ENCODE data around the gene EWSR1. TPM values are rescaled to one million over a fixed set of nuclear protein-coding genes. Genes with fewer than 3 reads are reported as not detected.

EWSR1 gene
- total and polyA plus RNA-seq, 7 donors: 78.5 to 230 (median 152) TPM

DNA sequence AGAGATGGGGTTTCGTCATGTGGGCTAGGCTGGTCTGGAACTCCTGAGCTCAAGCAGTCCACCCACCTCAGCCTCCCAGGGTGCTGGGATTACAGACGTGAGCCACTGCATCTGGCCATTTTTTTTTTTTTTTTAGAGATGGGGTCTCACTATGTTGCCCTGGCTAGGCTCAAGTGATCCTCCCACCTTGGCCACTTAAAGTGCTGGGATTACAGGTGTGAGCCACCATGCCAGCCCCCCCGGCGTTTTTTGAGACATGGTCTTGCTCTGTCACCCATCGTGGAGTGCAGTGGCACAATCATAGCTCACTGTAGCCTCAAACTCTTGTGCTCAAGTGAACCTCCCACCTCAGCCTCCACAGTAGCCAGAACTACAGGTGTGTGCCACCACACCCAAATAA is 16.8 kb upstream of the EWSR1 start:
- WGBS, 3 donors: 93 to 97% (median 93%) methylated on average over 5 of the region's 5 CpGs

DNA sequence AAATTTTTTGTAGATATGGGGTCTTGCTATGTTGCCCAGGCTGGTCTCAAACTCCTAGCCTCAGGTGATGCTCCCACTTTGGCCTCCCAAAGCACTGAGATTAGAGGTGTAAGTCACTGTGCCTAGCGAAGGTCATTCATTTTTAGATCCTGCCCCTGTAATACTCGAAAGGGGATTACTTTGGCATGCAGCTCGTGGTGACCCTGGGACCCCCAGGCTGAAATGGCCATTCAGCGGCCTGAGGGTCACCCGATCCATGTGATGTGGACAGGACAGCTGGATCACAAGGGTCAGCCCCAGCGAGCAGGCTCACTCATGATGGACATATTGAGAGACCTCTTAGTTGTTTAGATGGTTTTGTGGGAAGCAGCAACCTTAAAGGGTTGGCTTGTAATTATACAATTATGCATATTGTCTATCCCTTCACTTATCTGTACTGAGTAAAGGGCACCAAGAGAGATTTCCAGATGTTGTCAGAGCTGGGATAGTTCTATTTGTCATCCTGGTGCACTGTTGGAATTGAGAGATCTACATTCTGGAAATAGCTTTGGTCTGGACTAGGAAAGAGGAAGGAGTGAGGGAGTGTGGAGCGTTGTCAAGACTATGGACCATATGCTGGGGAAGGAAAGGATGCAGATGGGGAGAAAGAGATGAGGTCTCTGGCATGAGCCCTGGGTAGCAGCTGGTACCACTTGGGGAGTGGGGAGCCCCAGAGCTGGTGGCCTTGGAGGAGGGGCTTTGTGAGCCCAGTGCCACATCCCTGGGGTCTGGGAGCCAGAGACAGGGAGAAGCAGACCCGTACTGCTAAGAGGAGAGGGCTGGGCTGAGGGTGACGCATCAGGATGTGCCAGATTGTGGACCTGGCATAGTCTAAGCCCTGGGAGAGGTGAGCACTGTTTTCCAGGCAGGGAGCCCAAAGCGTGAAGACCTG is 15.8 kb upstream of the EWSR1 start:
- H3K36me3 ChIP-seq (ENCODE audit: insufficient read depth in 1 of 2, low read depth in 1 of 2): no peaks in the 10 kb centered on the region
- H3K27ac ChIP-seq: no peak overlapping the region
- no peak for DNase-seq
- 88 to 93% (median 90%) methylated on average over 10 of the region's 10 CpGs for WGBS, 3 donors
- H3K27me3 ChIP-seq (ENCODE audit: insufficient read depth in 3 of 3, low read length in 2 of 3): no peaks in the 10 kb centered on the region
- H3K4me3 ChIP-seq: no peak overlapping the region
- TF ChIP-seq, protein P1, sequence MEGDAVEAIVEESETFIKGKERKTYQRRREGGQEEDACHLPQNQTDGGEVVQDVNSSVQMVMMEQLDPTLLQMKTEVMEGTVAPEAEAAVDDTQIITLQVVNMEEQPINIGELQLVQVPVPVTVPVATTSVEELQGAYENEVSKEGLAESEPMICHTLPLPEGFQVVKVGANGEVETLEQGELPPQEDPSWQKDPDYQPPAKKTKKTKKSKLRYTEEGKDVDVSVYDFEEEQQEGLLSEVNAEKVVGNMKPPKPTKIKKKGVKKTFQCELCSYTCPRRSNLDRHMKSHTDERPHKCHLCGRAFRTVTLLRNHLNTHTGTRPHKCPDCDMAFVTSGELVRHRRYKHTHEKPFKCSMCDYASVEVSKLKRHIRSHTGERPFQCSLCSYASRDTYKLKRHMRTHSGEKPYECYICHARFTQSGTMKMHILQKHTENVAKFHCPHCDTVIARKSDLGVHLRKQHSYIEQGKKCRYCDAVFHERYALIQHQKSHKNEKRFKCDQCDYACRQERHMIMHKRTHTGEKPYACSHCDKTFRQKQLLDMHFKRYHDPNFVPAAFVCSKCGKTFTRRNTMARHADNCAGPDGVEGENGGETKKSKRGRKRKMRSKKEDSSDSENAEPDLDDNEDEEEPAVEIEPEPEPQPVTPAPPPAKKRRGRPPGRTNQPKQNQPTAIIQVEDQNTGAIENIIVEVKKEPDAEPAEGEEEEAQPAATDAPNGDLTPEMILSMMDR (IDR thresholded peaks at IDR 0.05): no peak
- intact Hi-C loops (cut with DNase I): no loop called here
- ATAC-seq: no peak
- no peaks in the 10 kb centered on the region for H3K4me1 ChIP-seq
- H3K9me3 ChIP-seq: no peaks in the 10 kb centered on the region

More for the DNA sequence above, 16.8 kb upstream of the EWSR1 start:
- no peak overlapping the region for H3K4me3 ChIP-seq
- no peaks in the 10 kb centered on the region for H3K4me1 ChIP-seq
- H3K27ac ChIP-seq: no peak overlapping the region
- no peaks in the 10 kb centered on the region for H3K27me3 ChIP-seq (ENCODE audit: insufficient read depth in 3 of 3, low read length in 2 of 3)
- intact Hi-C loops (cut with DNase I): no loop called here
- H3K36me3 ChIP-seq (ENCODE audit: insufficient read depth in 1 of 2, low read depth in 1 of 2): no peaks in the 10 kb centered on the region
- no peak for ATAC-seq
- no peak for DNase-seq
- H3K9me3 ChIP-seq: no peaks in the 10 kb centered on the region
- TF ChIP-seq, protein P1 (IDR thresholded peaks at IDR 0.05): no peak

DNA sequence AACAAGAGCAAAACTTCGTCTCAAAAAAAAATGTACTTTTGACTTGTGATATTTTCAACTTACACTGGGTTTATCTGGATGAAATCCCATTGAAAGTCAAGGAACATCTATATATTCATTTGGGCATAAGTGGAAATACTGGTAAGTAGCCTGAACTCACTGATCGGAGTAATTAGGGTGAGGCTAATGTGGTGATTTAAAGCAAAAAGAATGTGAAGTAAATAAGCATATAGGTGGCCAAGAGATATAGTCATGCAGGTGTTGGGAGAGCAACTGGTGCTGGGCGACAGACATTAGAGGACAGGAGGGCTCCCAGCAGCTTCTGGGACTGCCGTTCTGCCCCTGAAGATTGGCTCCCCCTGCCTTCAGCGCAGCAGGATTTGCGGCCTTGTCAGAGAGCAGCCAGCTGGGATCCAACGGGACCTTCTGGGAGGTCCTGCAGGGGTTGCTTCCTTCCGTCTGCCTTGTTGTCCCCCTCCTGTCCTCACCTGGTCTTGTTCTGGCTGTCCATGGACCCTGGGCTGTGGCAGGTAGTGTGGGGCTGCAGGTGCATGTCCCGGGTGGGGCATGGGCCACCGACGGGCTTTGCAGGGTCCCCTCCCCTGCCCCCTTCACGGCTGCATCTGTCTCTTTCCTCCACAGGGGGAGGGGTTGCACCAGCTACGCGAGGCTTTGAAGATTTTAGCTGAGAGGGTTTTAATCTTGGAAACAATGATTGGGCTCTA is 14.3 kb upstream of the EWSR1 start:
- 66 to 74% (median 69%) methylated on average over 13 to 14 of the region's 14 CpGs for WGBS, 3 donors
- Histone ChIP-seq H3K9me3 (no peaks in the 10 kb centered on the region), H3K27ac (no peak overlapping the region), H3K36me3 (ENCODE audit: insufficient read depth in 1 of 2, low read depth in 1 of 2) (no peaks in the 10 kb centered on the region), H3K4me3 (no peak overlapping the region), H3K4me1 (no peaks in the 10 kb centered on the region), H3K27me3 (ENCODE audit: insufficient read depth in 3 of 3, low read length in 2 of 3) (no peaks in the 10 kb centered on the region)
- intact Hi-C loops (cut with DNase I): no loop called here
- DNase-seq: no peak
- ATAC-seq: no peak
- TF ChIP-seq, protein P1 (IDR thresholded peaks at IDR 0.05): no peak

DNA sequence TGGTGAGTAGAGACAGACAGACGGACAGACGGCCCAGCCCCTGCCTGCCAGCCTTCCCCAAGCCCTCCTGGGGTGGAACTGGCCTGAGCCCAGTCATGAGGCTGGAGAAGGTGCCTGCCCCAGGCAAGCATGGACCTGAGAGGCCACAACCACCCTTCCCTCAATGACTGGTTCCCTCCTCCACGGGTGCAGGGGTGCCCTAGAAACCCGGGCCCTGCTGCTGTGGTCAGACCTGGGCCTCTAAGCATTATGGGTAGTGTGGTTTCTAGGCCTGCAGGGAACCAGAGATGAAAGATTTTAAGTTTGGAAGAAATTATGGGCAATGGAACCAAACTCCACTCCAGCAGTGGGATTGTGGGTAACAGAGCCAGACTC is 13.8 kb upstream of the EWSR1 start:
- H3K4me1 ChIP-seq: no peaks in the 10 kb centered on the region
- ATAC-seq (no peak), DNase-seq (no peak)
- no peak overlapping the region for H3K27ac ChIP-seq
- no peaks in the 10 kb centered on the region for H3K27me3 ChIP-seq (ENCODE audit: insufficient read depth in 3 of 3, low read length in 2 of 3)
- intact Hi-C loops (cut with DNase I): no loop called here
- TF ChIP-seq, protein P1 (IDR thresholded peaks at IDR 0.05): no peak
- H3K36me3 ChIP-seq (ENCODE audit: insufficient read depth in 1 of 2, low read depth in 1 of 2): peaks cover 0 to under 1% of the 10 kb centered on the region in 2 donors
- H3K9me3 ChIP-seq: no peaks in the 10 kb centered on the region
- no peak overlapping the region for H3K4me3 ChIP-seq
- 54 to 70% (median 59%) methylated on average over 4 of the region's 4 CpGs for WGBS, 3 donors

Data from psoas muscle (tissue), 8 donors.